Neural progenitor cell (in vitro differentiated cells): ENCODE data around the gene SAMD4B. TPM values are rescaled to one million over a fixed set of nuclear protein-coding genes. Genes with fewer than 3 reads are reported as not detected.

Experiments used
- DNase-seq: peaks from one replicate; pipeline ENCODE4 v3.0.0-alpha.2; 2016; ENCODE audit warnings: low spot score
- H2AFZ ChIP-seq: fragments of 200-600 bp; sonication (generic); replicated peaks from 2 replicates; pipeline ENCODE4 v1.6.1; 2016; ENCODE audit warnings: antibody characterized with exemption
- H3F3A ChIP-seq: fragments of 200-600 bp; sonication (generic); 2 replicates; pipeline ENCODE4 v1.6.1; 2016; ENCODE audit warnings: antibody characterized with exemption, low read depth
- H3K27ac ChIP-seq: fragments of 200-600 bp; sonication (generic); 2 replicates; pipeline ENCODE4 v1.5.1; 2016; ENCODE audit warnings: mild to moderate bottlenecking
- H3K27me3 ChIP-seq: fragments of 200-600 bp; sonication (generic); 2 replicates; pipeline ENCODE4 v1.6.1; 2016; ENCODE audit warnings: mild to moderate bottlenecking, moderate library complexity
- H3K36me3 ChIP-seq: fragments of 200-600 bp; sonication (generic); 2 replicates; pipeline ENCODE4 v1.5.1; 2016
- H3K4me1 ChIP-seq: fragments of 200-600 bp; sonication (generic); 2 replicates; pipeline ENCODE4 v1.6.1; 2016; ENCODE audit warnings: mixed run types
- H3K4me2 ChIP-seq: fragments of 200-600 bp; sonication (generic); 2 replicates; pipeline ENCODE4 v1.6.1; 2016
- H3K4me3 ChIP-seq: fragments of 200-600 bp; sonication (generic); 2 replicates; pipeline ENCODE4 v1.5.1; 2016
- H3K79me2 ChIP-seq: fragments of 200-600 bp; sonication (generic); 2 replicates; pipeline ENCODE4 v1.6.1; 2016; ENCODE audit warnings: low read depth
- H3K9ac ChIP-seq: fragments of 200-600 bp; sonication (generic); 2 replicates; pipeline ENCODE4 v1.6.1; 2016
- H3K9me3 ChIP-seq: fragments of 200-600 bp; sonication (generic); 2 replicates; pipeline ENCODE4 v1.5.1; 2016; ENCODE audit warnings: low read depth
- H4K20me1 ChIP-seq: fragments of 200-600 bp; sonication (generic); 2 replicates; pipeline ENCODE4 v1.6.1; 2016; ENCODE audit warnings: low read depth
- H3K27ac Mint-ChIP-seq: 3 replicates; pipeline ENCODE4 v1.8.0; 2021; ENCODE audit warnings: mixed read lengths
- H3K27me3 Mint-ChIP-seq: 2 replicates; pipeline ENCODE4 v1.8.0; 2022; ENCODE audit warnings: low read depth, mild to moderate bottlenecking, inconsistent platforms, moderate library complexity, mixed read lengths; ENCODE audit not compliant: insufficient read depth
- H3K36me3 Mint-ChIP-seq: 3 replicates; pipeline ENCODE4 v1.8.0; 2021; ENCODE audit warnings: mixed read lengths
- H3K4me1 Mint-ChIP-seq: 3 replicates; pipeline ENCODE4 v1.8.0; 2021; ENCODE audit warnings: mixed read lengths
- H3K4me3 Mint-ChIP-seq: 3 replicates; pipeline ENCODE4 v1.8.0; 2021; ENCODE audit warnings: mild to moderate bottlenecking, moderate library complexity, mixed read lengths
- H3K9me3 Mint-ChIP-seq: 3 replicates; pipeline ENCODE4 v1.8.0; 2020; ENCODE audit warnings: mixed read lengths
- CTCF ChIP-seq: fragments of 200-600 bp; sonication (generic); IDR thresholded peaks from 2 replicates; pipeline ENCODE4 v1.5.1; 2017; ENCODE audit warnings: antibody characterized with exemption, mild to moderate bottlenecking
- EZH2 ChIP-seq: fragments of 200-600 bp; sonication (generic); IDR thresholded peaks from 2 replicates; pipeline ENCODE4 v1.6.1; 2017; ENCODE audit warnings: antibody characterized with exemption, mild to moderate bottlenecking, moderate library complexity
- EZH2phosphoT487 ChIP-seq: fragments of 200-600 bp; sonication (generic); IDR thresholded peaks from 2 replicates; pipeline ENCODE4 v1.6.1; 2017; ENCODE audit warnings: antibody characterized with exemption
- total RNA-seq: library from RNA; depleted of rRNA; stranded (reverse); fragments of >200 nt; gene quantifications from 2 replicates; pipeline ENCODE4 v1.2.3, GENCODE V29; 2015; ENCODE audit warnings: low replicate concordance

The SAMD4B gene
- total RNA-seq = 32.8 and 105 TPM in 2 replicates

- peaks cover 22% of the 10 kb centered on the region for H3K4me1 ChIP-seq
- peaks cover 35% of the 10 kb centered on the region for H3K4me1 Mint-ChIP-seq
- peak within 1 kb of the TSS; percentile 85 for H3K4me2 ChIP-seq
- no peaks in the 10 kb centered on the region for H3F3A ChIP-seq
- peaks cover 44% of the 10 kb centered on the region for H4K20me1 ChIP-seq
- H3K36me3 Mint-ChIP-seq = peaks cover 11% of the 10 kb centered on the region
- no peaks in the 10 kb centered on the region for H3K9me3 ChIP-seq
- H2AFZ ChIP-seq = peak within 1 kb of the TSS; percentile 95
- H3K9ac ChIP-seq = peak within 1 kb of the TSS; percentile 92
- DNase-seq = peak; percentile 100
- peak within 1 kb of the TSS; percentile 67 for H3K27ac Mint-ChIP-seq
- H3K9me3 Mint-ChIP-seq = no peaks in the 10 kb centered on the region
- no peak within 1 kb of the TSS for H3K27ac ChIP-seq
- TF ChIP-seq EZH2phosphoT487 (no peak), CTCF (peak; percentile 66)
- peak within 1 kb of the TSS; percentile 92 for H3K4me3 Mint-ChIP-seq
- no peaks in the 10 kb centered on the region for H3K36me3 ChIP-seq
- H3K27me3 Mint-ChIP-seq = peaks cover 12% of the 10 kb centered on the region
- peaks cover 53% of the 10 kb centered on the region for H3K79me2 ChIP-seq
- H3K27me3 ChIP-seq = no peaks in the 10 kb centered on the region
- H3K4me3 ChIP-seq = peak within 1 kb of the TSS; percentile 96
These were observed at the start of gene SAMD4B for GRCh38 chr19:39341719-39342604. Gene SAMD4B (plus strand): TSS chr19:39342421. CDS start chr19:39356894, 14,473 bp downstream.

- H3K4me3 Mint-ChIP-seq = no peak overlapping the region
- H3K36me3 Mint-ChIP-seq = no peaks in the 10 kb centered on the region
- H3K27me3 ChIP-seq = peaks cover 59% of the 10 kb centered on the region
- no peaks in the 10 kb centered on the region for H3K9me3 ChIP-seq
- H3K27ac Mint-ChIP-seq = no peak overlapping the region
- H3K79me2 ChIP-seq = no peaks in the 10 kb centered on the region
- H4K20me1 ChIP-seq = no peaks in the 10 kb centered on the region
- H3K9me3 Mint-ChIP-seq = no peaks in the 10 kb centered on the region
- no peak for DNase-seq
- no peak overlapping the region for H3K27ac ChIP-seq
- H2AFZ ChIP-seq = no peak overlapping the region
- TF ChIP-seq EZH2 (no peak), CTCF (no peak), EZH2phosphoT487 (no peak)
- no peaks in the 10 kb centered on the region for H3K4me1 ChIP-seq
- no peak overlapping the region for H3K9ac ChIP-seq
- H3F3A ChIP-seq = no peaks in the 10 kb centered on the region
- H3K27me3 Mint-ChIP-seq = peaks cover 16% of the 10 kb centered on the region
- no peaks in the 10 kb centered on the region for H3K36me3 ChIP-seq
- no peak overlapping the region for H3K4me3 ChIP-seq
- no peak overlapping the region for H3K4me2 ChIP-seq
- H3K4me1 Mint-ChIP-seq = no peaks in the 10 kb centered on the region
These were observed 48.8 kb upstream of the SAMD4B start for GRCh38 chr19:39293394-39293793.

GRCh38 chr19:39296055-39296645 is 46.1 kb upstream of the SAMD4B start, which contains the start of gene IFNL1:
Gene IFNL1 (plus strand): TSS chr19:39296407. CDS start chr19:39296422, 15 bp downstream.
- Histone ChIP-seq H3K36me3 (no peaks in the 10 kb centered on the region), H2AFZ (no peak within 1 kb of the TSS), H3K4me1 (no peaks in the 10 kb centered on the region), H3K79me2 (no peaks in the 10 kb centered on the region), H4K20me1 (no peaks in the 10 kb centered on the region), H3K9me3 (no peaks in the 10 kb centered on the region), H3K27me3 (peaks cover 33% of the 10 kb centered on the region), H3K9ac (no peak within 1 kb of the TSS), H3K27ac (no peak within 1 kb of the TSS), H3K4me2 (no peak within 1 kb of the TSS), H3F3A (no peaks in the 10 kb centered on the region), H3K4me3 (no peak within 1 kb of the TSS)
- no peaks in the 10 kb centered on the region for H3K4me1 Mint-ChIP-seq
- H3K36me3 Mint-ChIP-seq = no peaks in the 10 kb centered on the region
- peaks cover 16% of the 10 kb centered on the region for H3K27me3 Mint-ChIP-seq
- TF ChIP-seq EZH2 (no peak), EZH2phosphoT487 (no peak), CTCF (no peak)
- no peak within 1 kb of the TSS for H3K4me3 Mint-ChIP-seq
- H3K9me3 Mint-ChIP-seq = no peaks in the 10 kb centered on the region
- DNase-seq = no peak
- H3K27ac Mint-ChIP-seq = no peak within 1 kb of the TSS
